ENCODE measurements around the gene TMEM132A.

TMEM132A gene

GRCh38 chr11:60928563-60929001 lies 4.3 kb downstream of the TMEM132A start:
- H3K4me3 ChIP-seq (ENCODE audit: low read depth, low read length): no peak overlapping the region
- TF ChIP-seq, protein P1, sequence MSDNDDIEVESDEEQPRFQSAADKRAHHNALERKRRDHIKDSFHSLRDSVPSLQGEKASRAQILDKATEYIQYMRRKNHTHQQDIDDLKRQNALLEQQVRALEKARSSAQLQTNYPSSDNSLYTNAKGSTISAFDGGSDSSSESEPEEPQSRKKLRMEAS (IDR thresholded peaks at IDR 0.05; ENCODE audit: low read depth, low read length): no peak
- TF ChIP-seq, protein P2, sequence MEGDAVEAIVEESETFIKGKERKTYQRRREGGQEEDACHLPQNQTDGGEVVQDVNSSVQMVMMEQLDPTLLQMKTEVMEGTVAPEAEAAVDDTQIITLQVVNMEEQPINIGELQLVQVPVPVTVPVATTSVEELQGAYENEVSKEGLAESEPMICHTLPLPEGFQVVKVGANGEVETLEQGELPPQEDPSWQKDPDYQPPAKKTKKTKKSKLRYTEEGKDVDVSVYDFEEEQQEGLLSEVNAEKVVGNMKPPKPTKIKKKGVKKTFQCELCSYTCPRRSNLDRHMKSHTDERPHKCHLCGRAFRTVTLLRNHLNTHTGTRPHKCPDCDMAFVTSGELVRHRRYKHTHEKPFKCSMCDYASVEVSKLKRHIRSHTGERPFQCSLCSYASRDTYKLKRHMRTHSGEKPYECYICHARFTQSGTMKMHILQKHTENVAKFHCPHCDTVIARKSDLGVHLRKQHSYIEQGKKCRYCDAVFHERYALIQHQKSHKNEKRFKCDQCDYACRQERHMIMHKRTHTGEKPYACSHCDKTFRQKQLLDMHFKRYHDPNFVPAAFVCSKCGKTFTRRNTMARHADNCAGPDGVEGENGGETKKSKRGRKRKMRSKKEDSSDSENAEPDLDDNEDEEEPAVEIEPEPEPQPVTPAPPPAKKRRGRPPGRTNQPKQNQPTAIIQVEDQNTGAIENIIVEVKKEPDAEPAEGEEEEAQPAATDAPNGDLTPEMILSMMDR (IDR thresholded peaks at IDR 0.05; ENCODE audit: low read depth, low read length): no peak
- TF ChIP-seq POLR2A (IDR thresholded peaks at IDR 0.05; ENCODE audit: extremely low read depth, insufficient read length) (no peak), MYC (IDR thresholded peaks at IDR 0.05; ENCODE audit: low read depth, low read length) (no peak)
- no peak for DNase-seq (ENCODE audit: low read depth)

DNA sequence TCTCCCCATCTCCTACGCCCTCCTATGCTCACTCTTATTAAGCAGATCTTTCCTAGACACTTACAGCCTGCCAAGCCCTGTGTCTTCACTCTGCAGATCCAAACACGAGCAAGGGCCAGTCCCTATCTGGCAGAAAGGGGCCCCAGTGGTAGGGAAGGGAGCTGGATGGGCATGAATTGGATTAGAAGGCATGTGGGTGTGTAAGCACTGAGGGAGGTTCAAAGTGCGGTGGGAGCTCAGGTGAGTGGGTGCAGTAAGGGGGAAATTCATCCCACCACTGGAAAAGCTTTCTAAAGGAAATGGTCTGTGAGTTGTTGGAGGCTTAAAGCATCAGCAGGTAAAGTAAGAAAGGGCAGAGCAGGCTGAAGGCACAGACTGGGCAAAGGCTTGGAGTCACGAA lies 5.5 kb downstream of the TMEM132A start:
- TF ChIP-seq, protein P2 (IDR thresholded peaks at IDR 0.05; ENCODE audit: low read depth, low read length): no peak
- TF ChIP-seq MYC (IDR thresholded peaks at IDR 0.05; ENCODE audit: low read depth, low read length) (no peak), POLR2A (IDR thresholded peaks at IDR 0.05; ENCODE audit: extremely low read depth, insufficient read length) (no peak)
- TF ChIP-seq, protein P1 (IDR thresholded peaks at IDR 0.05; ENCODE audit: low read depth, low read length): no peak
- no peak for DNase-seq (ENCODE audit: low read depth)
- no peak overlapping the region for H3K4me3 ChIP-seq (ENCODE audit: low read depth, low read length)

- no peak for DNase-seq (ENCODE audit: low read depth)
- no peak overlapping the region for H3K4me3 ChIP-seq (ENCODE audit: low read depth, low read length)
- TF ChIP-seq POLR2A (IDR thresholded peaks at IDR 0.05; ENCODE audit: extremely low read depth, insufficient read length): no peak
Measured at GRCh38 chr11:60930394-60930793, 6.1 kb downstream of the TMEM132A start.

GRCh38 chr11:60931917-60932316 lies 7.7 kb downstream of the TMEM132A start:
- TF ChIP-seq, protein P2 (IDR thresholded peaks at IDR 0.05; ENCODE audit: low read depth, low read length): no peak
- TF ChIP-seq MYC (IDR thresholded peaks at IDR 0.05; ENCODE audit: low read depth, low read length) (no peak), POLR2A (IDR thresholded peaks at IDR 0.05; ENCODE audit: extremely low read depth, insufficient read length) (no peak)
- TF ChIP-seq, protein P1 (IDR thresholded peaks at IDR 0.05; ENCODE audit: low read depth, low read length): no peak
- no peak overlapping the region for H3K4me3 ChIP-seq (ENCODE audit: low read depth, low read length)
- no peak for DNase-seq (ENCODE audit: low read depth)

DNA sequence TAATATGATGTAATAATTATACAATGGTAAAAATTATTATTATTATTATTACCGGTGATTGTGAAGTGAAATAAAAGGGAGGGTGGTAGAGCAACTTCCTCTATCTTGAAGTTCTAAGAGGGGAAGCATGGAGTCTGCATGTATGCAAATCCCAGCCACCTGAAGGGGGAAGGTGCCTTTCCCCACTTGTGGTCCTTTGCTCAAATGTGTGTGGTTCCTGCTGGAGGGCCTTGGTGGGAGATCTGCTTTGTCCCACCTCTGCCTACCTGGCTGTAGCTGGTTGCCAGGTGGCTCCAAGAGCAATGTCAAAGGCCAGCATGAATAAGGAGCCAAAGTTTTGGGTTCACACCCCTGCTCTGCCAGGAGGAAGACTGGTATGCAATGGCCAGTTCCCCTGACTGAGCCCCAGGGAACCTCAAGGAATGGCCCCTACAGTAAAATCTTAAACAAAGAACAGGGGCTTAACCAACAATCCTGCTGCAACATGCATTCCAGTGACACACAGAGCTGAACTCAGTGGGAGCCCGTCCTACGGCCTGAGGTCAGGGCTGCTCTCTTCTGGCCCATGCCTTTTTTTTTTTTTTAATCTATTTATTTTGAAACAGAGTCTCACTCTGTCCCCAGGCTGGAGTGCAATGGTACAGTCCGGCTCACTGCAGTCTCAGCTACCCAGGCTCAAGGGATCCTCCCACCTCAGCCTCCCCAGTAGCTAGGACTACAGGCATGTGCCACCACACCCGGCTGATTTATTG lies 8.5 kb downstream of the TMEM132A start:
- TF ChIP-seq, protein P1 (IDR thresholded peaks at IDR 0.05; ENCODE audit: low read depth, low read length): no peak
- TF ChIP-seq, protein P2 (IDR thresholded peaks at IDR 0.05; ENCODE audit: low read depth, low read length): no peak
- no peak for TF ChIP-seq POLR2A (IDR thresholded peaks at IDR 0.05; ENCODE audit: extremely low read depth, insufficient read length)
- no peak for DNase-seq (ENCODE audit: low read depth)
- no peak overlapping the region for H3K4me3 ChIP-seq (ENCODE audit: low read depth, low read length)

DNA sequence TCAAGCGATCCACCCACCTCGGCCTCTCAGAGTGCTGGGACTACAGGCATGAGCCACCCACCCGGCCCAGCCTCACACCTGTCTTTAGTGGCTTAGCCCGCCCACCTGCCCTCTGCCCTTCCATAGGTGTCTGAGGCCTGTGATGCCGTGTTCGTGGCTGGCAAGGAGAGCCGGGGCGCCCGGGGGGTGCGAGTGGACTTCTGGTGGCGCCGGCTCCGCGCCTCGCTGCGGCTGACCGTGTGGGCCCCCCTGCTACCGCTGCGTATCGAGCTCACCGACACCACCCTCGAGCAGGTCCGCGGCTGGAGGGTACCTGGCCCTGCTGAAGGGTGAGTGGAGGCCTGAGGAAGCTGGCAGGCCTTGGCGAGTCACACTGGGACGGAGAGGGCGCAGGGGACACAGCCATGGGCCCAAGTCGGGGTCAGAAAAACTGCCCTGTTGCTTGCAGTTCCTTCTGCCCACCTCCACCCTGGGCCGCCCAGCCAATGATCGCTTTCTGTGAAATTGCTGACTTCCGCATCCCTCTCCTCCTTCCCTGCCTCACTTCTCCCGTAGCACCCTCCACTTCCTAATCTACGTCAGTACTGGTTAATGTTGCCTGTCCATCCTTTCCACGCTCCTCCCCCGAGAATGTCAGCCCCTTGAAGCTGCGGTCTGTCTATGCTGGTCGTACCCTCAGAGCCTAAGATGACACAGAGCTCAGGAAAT lies 9.3 kb downstream of the TMEM132A start:
- no peak for DNase-seq (ENCODE audit: low read depth)
- H3K4me3 ChIP-seq (ENCODE audit: low read depth, low read length): no peak overlapping the region
- TF ChIP-seq MYC (IDR thresholded peaks at IDR 0.05; ENCODE audit: low read depth, low read length) (no peak), POLR2A (IDR thresholded peaks at IDR 0.05; ENCODE audit: extremely low read depth, insufficient read length) (no peak)
- TF ChIP-seq, protein P2 (IDR thresholded peaks at IDR 0.05; ENCODE audit: low read depth, low read length): no peak
- TF ChIP-seq, protein P1 (IDR thresholded peaks at IDR 0.05; ENCODE audit: low read depth, low read length): no peak

Data from NB4 (cell line).